Left ventricle myocardium superior (tissue), 1 donor: ENCODE data around the gene RBM19. TPM values are rescaled to one million over a fixed set of nuclear protein-coding genes. Genes with fewer than 3 reads are reported as not detected.

Source experiments
- ATAC-seq: fragments of 200-7000 bp; cut with Tn5 transposase; one replicate; pipeline ENCODE4 v1.9.1; 2020; ENCODE audit warnings: mild to moderate bottlenecking, moderate library complexity
- DNase-seq: peaks from one replicate; pipeline ENCODE4 v3.0.0-alpha.2; 2020
- intact Hi-C: fragments of 100-400 bp; cut with micrococcal nuclease; formaldehyde crosslinking; loops from one replicate; pipeline ENCODE4 v1.11.0; 2022
- total RNA-seq: library from RNA; stranded (reverse); fragmentation: NEBNext Ultra II Directional; extraction: Animal tissue kit (Norgen Biotek cat#: 25700); gene quantifications from one replicate; pipeline ENCODE4 v1.2.1, GENCODE V29; 2021
- donor health status: DM: no; HTN: yes; CAD: no; lungs with severe emphysema.

The RBM19 gene
- total RNA-seq, 1 donor from 2014 or later, result 19.8 TPM

GRCh38 chr12:113991224-113992044 is 25.3 kb upstream of the RBM19 start:
- DNase-seq, result no peak
- ATAC-seq, result no peak
- intact Hi-C loops, result no loop called here

GRCh38 chr12:113990250-113991223 is 24.4 kb upstream of the RBM19 start:
- no peak for ATAC-seq
- DNase-seq, result no peak
- intact Hi-C loops, result no loop called here

- intact Hi-C loops, result no loop called here
- ATAC-seq, result no peak
- no peak for DNase-seq
These were observed 22.9 kb upstream of the RBM19 start for GRCh38 chr12:113988976-113989375.

- DNase-seq, result no peak
- ATAC-seq, result no peak
- intact Hi-C loops, result no loop called here
These were observed 21.9 kb upstream of the RBM19 start for GRCh38 chr12:113988064-113988451.

- ATAC-seq, result no peak
- DNase-seq, result no peak
- intact Hi-C loops, result no loop called here
These were observed 21.3 kb upstream of the RBM19 start for GRCh38 chr12:113987261-113988063.

GRCh38 chr12:113984464-113984863 is 18.3 kb upstream of the RBM19 start:
- DNase-seq (no peak), ATAC-seq (no peak)
- intact Hi-C loops, result loop anchor here (5.0 kb wide), 1 partner anchor 528 kb away; no protein-coding TSS in a partner anchor

GRCh38 chr12:113983777-113984448 is 17.8 kb upstream of the RBM19 start:
- DNase-seq (no peak), ATAC-seq (no peak)
- intact Hi-C loops, result loop anchor here (5.0 kb wide), 1 partner anchor 528 kb away; no protein-coding TSS in a partner anchor

GRCh38 chr12:113983265-113983664 is 17.1 kb upstream of the RBM19 start:
- ATAC-seq (no peak), DNase-seq (no peak)
- intact Hi-C loops, result loop anchor here (5.0 kb wide), 1 partner anchor 529 kb away; no protein-coding TSS in a partner anchor

GRCh38 chr12:113981876-113982275 is 15.8 kb upstream of the RBM19 start:
- ATAC-seq (no peak), DNase-seq (no peak)
- intact Hi-C loops, result loop anchor here (5.0 kb wide), 1 partner anchor 530 kb away; no protein-coding TSS in a partner anchor

- ATAC-seq (peak; percentile 66), DNase-seq (no peak)
- intact Hi-C loops, result loop anchor here (5.0 kb wide), 1 partner anchor 532 kb away; no protein-coding TSS in a partner anchor
These were observed 14.6 kb upstream of the RBM19 start for GRCh38 chr12:113980537-113981337.

- ATAC-seq (no peak), DNase-seq (no peak)
- intact Hi-C loops, result loop anchor here (5.0 kb wide), 1 partner anchor 532 kb away; no protein-coding TSS in a partner anchor
These were observed 13.9 kb upstream of the RBM19 start for GRCh38 chr12:113980054-113980453.

- ATAC-seq (no peak), DNase-seq (no peak)
- intact Hi-C loops, result no loop called here
These were observed 12.0 kb upstream of the RBM19 start for GRCh38 chr12:113978080-113978479.

- no peak for DNase-seq
- ATAC-seq, result no peak
- intact Hi-C loops, result no loop called here
These were observed 7.9 kb upstream of the RBM19 start for GRCh38 chr12:113974006-113974405.

- DNase-seq (no peak), ATAC-seq (no peak)
- intact Hi-C loops, result no loop called here
These were observed 7.2 kb upstream of the RBM19 start for GRCh38 chr12:113973109-113973904.

- no peak for ATAC-seq
- intact Hi-C loops, result no loop called here
- no peak for DNase-seq
These were observed 5.3 kb upstream of the RBM19 start for GRCh38 chr12:113971392-113971791.

- no peak for ATAC-seq
- intact Hi-C loops, result no loop called here
- DNase-seq, result no peak
These were observed 4.1 kb upstream of the RBM19 start for GRCh38 chr12:113970211-113970610.

GRCh38 chr12:113967368-113967767 is 1.2 kb upstream of the RBM19 start:
- no peak for DNase-seq
- intact Hi-C loops, result no loop called here

More at GRCh38 chr12:113967368-113967767, 1.2 kb upstream of the RBM19 start:
- no peak for ATAC-seq
